Adrenal gland (tissue), 12 donors: ENCODE data around the gene SNPH. TPM values are rescaled to one million over a fixed set of nuclear protein-coding genes. Genes with fewer than 3 reads are reported as not detected.

Experiments used
- DNase-seq, 7 donors: peaks; one replicate each; pipeline ENCODE4 v3.0.0-alpha.2; 2019 to 2020
- H3K27ac ChIP-seq, 5 donors: fragments of 200-600 bp; sonication (generic) in 4 of 5; 1 replicate in 3 of 5; 2 replicates in 2 of 5; pipeline versions ENCODE4 v1.5.1 to v1.8.0; 2016 to 2020; ENCODE audit warnings: mild to moderate bottlenecking in 1 of 5
- H3K27me3 ChIP-seq: fragments of 200-600 bp; 2 replicates; pipeline ENCODE4 v1.8.0; 2021
- H3K36me3 ChIP-seq, 2 donors: fragments of 200-600 bp; replicated peaks in 1 of 2; 1 replicate in 1 of 2; 2 replicates in 1 of 2; pipeline versions ENCODE4 v1.5.1 to v1.8.0; 2018 to 2022
- H3K4me1 ChIP-seq, 2 donors: fragments of 200-600 bp; replicated peaks in 1 of 2; 1 replicate in 1 of 2; 2 replicates in 1 of 2; pipeline versions ENCODE4 v1.5.1 to v1.8.0; 2018 to 2021
- H3K4me3 ChIP-seq, 4 donors: fragments of 200-600 bp; sonication (generic) in 3 of 4; one replicate each; pipeline ENCODE4 v1.5.1; 2016 to 2018
- H3K9me3 ChIP-seq, 3 donors: fragments of 200-600 bp; sonication (generic) in 1 of 3; replicated peaks in 1 of 3; 1 replicate in 2 of 3; 2 replicates in 1 of 3; pipeline versions ENCODE4 v1.5.1 to v1.8.0; 2016 to 2021
- POLR2A ChIP-seq, 2 donors: fragments of 450-650 bp; IDR thresholded peaks; one replicate each; pipeline ENCODE4 v1.6.1; 2017; ENCODE audit warnings: antibody characterized with exemption in 2 of 2, mild to moderate bottlenecking in 2 of 2, moderate library complexity in 1 of 2
- WGBS, 4 donors: extraction: QIAGEN DNeasy Blood & Tissue Kit in 2 of 4; methylation state at CpG; one replicate each; pipeline versions ENCODE4 v1.1.5 to v1.1.7; 2013 to 2017; 5-methylcytosine and 5-hydroxymethylcytosine counted together
- intact Hi-C, 2 donors: fragments of 100-400 bp; cut with DNase I; formaldehyde crosslinking; loops; one replicate each; pipeline versions ENCODE4 v1.14.1 to v1.15.0; 2022 to 2023
- polyA plus RNA-seq, 3 donors: library from polyadenylated mRNA; stranded (reverse); fragments of 200-250 nt in 2 of 3; fragments of 350-450 nt in 1 of 3; fragmentation: Illumina TruSeq in 1 of 3; extraction: RNeasy Lipid Tissue Mini Kit (QIAGEN cat#74804) in 1 of 3; gene quantifications; one replicate each; pipeline ENCODE4 v1.2.3, GENCODE V29; 2013 to 2014
- total RNA-seq, 9 donors: library from RNA; depleted of rRNA in 4 of 9; stranded (reverse); fragments of >200 nt in 4 of 9; fragments of 120-200 nt in 1 of 9; fragmentation: NEBNext Ultra II Directional in 1 of 9; extraction: Animal tissue kit (Norgen Biotek cat#: 25700) in 1 of 9; gene quantifications; one replicate each; pipeline versions ENCODE4 v1.1.0 to v1.2.4, GENCODE V29; 2013 to 2023
- TF ChIP-seq, protein P1 (sequence below), 6 experiments: fragments of 450-650 bp in 4 of 6; fragments of 200-600 bp in 2 of 6; sonication (generic) in 1 of 6; IDR thresholded peaks; 1 replicate in 5 of 6; 2 replicates in 1 of 6; pipeline versions ENCODE4 v1.5.1 to v1.8.0; 2016 to 2021; ENCODE audit warnings: antibody characterized with exemption in 6 of 6, mild to moderate bottlenecking in 2 of 6, moderate library complexity in 1 of 6
- donor health status: healthy with polysubstance abuse.
- donor health status: Bipolar disorder and iron deficiency.
- donor health status: DM: yes; HTN: yes; CAD: no.
- donor health status: DM: no; HTN: no; CAD: no.
- donor health status: DM: no; HTN: no; CAD: no.
- donor health status: DM: yes; HTN: yes; CAD: no.

Gene SNPH
- total and polyA plus RNA-seq, 12 donors: 2.1 to 18.9 (median 5.8) TPM

DNA sequence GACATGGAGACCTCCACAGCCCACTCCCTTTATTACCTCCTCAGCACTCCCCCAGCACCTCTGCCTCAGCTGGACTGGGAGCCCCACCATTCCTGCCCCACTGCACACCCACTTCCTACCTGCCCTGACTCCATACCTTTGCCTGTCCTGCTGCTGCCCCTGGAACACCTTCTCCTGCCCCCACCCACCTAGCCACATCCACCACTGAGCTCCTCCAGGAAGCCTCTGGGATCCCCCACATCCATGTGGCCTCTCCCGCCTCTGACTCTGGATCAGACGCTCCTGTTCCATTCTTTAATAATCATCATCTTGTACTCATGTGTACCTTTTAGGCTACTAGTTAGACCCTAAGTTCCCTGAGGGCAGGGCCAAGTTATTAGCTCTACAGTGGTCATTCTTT lies 65.0 kb downstream of the SNPH start:
- peak in 2 of 7 donors; percentile 11 to 46 for DNase-seq
- H3K4me3 ChIP-seq: no peak overlapping the region
- no peaks in the 10 kb centered on the region for H3K36me3 ChIP-seq
- TF ChIP-seq POLR2A (IDR thresholded peaks at IDR 0.05): no peak
- TF ChIP-seq, protein P1, sequence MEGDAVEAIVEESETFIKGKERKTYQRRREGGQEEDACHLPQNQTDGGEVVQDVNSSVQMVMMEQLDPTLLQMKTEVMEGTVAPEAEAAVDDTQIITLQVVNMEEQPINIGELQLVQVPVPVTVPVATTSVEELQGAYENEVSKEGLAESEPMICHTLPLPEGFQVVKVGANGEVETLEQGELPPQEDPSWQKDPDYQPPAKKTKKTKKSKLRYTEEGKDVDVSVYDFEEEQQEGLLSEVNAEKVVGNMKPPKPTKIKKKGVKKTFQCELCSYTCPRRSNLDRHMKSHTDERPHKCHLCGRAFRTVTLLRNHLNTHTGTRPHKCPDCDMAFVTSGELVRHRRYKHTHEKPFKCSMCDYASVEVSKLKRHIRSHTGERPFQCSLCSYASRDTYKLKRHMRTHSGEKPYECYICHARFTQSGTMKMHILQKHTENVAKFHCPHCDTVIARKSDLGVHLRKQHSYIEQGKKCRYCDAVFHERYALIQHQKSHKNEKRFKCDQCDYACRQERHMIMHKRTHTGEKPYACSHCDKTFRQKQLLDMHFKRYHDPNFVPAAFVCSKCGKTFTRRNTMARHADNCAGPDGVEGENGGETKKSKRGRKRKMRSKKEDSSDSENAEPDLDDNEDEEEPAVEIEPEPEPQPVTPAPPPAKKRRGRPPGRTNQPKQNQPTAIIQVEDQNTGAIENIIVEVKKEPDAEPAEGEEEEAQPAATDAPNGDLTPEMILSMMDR (IDR thresholded peaks at IDR 0.05): no peak
- H3K4me1 ChIP-seq: peaks cover 21 to 53% of the 10 kb centered on the region in 2 donors
- H3K27ac ChIP-seq: peak overlapping the region in 3 of 5 donors; percentile 99 to 100 (median 100)
- no peaks in the 10 kb centered on the region for H3K9me3 ChIP-seq
- WGBS, 4 donors: 95 to 97% (median 96%) methylated on average over 2 of the region's 2 CpGs
- intact Hi-C loops: no loop called here
- no peaks in the 10 kb centered on the region for H3K27me3 ChIP-seq

DNA sequence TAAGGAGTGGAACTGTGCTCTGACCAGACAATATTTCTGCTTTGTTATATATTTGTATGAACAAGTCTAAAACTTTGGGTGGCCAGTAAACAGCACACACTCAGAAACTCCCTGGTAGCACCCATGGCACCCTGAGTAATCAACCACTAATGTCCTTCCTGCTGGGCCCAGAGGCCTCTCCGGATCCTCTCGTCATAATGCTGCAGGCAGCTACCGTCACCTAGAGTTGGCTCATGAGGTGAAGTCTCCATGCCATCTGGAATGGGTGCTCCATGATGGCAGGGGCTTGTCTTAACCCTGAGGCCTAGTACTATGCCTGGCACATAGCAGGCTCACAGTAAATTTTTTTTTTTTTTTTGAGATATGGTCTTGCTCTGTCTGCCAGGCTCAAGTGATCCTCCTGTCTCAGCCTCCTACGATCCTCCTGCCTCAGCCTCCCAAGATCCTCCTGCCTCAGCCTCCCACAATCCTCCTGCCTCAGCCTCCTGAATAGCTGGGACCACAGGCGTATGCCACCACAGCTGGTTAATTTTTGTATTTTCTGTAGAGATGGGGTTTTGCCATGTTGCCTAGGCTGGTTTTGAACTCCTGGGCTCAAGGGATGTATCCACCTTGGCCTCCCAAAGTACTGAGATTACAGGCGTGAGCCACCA lies 65.8 kb downstream of the SNPH start:
- Histone ChIP-seq H3K4me1 (peaks cover 13 to 52% of the 10 kb centered on the region in 2 donors), H3K27ac (peak overlapping the region in 1 of 5 donors; percentile 100), H3K9me3 (no peaks in the 10 kb centered on the region), H3K4me3 (no peak overlapping the region), H3K27me3 (no peaks in the 10 kb centered on the region), H3K36me3 (no peaks in the 10 kb centered on the region)
- intact Hi-C loops: no loop called here
- 94 to 97% (median 96%) methylated on average over 5 to 6 of the region's 6 CpGs for WGBS, 4 donors
- DNase-seq: peak in 2 of 7 donors; percentile 8 to 45
- TF ChIP-seq, protein P1 (IDR thresholded peaks at IDR 0.05): no peak
- TF ChIP-seq POLR2A (IDR thresholded peaks at IDR 0.05): no peak

GRCh38 chr20:1332749-1333300 lies 66.7 kb downstream of the SNPH start:
- H3K4me3 ChIP-seq: no peak overlapping the region
- H3K27ac ChIP-seq: no peak overlapping the region
- no peak for TF ChIP-seq POLR2A (IDR thresholded peaks at IDR 0.05)
- TF ChIP-seq, protein P1 (IDR thresholded peaks at IDR 0.05): no peak
- peaks cover 7 to 47% of the 10 kb centered on the region in 2 donors for H3K4me1 ChIP-seq
- 79 to 96% (median 87%) methylated on average over 2 of the region's 2 CpGs for WGBS, 4 donors
- H3K36me3 ChIP-seq: no peaks in the 10 kb centered on the region
- no peaks in the 10 kb centered on the region for H3K9me3 ChIP-seq
- no peaks in the 10 kb centered on the region for H3K27me3 ChIP-seq
- DNase-seq: peak in 2 of 7 donors; percentile 6 to 46
- intact Hi-C loops: no loop called here

DNA sequence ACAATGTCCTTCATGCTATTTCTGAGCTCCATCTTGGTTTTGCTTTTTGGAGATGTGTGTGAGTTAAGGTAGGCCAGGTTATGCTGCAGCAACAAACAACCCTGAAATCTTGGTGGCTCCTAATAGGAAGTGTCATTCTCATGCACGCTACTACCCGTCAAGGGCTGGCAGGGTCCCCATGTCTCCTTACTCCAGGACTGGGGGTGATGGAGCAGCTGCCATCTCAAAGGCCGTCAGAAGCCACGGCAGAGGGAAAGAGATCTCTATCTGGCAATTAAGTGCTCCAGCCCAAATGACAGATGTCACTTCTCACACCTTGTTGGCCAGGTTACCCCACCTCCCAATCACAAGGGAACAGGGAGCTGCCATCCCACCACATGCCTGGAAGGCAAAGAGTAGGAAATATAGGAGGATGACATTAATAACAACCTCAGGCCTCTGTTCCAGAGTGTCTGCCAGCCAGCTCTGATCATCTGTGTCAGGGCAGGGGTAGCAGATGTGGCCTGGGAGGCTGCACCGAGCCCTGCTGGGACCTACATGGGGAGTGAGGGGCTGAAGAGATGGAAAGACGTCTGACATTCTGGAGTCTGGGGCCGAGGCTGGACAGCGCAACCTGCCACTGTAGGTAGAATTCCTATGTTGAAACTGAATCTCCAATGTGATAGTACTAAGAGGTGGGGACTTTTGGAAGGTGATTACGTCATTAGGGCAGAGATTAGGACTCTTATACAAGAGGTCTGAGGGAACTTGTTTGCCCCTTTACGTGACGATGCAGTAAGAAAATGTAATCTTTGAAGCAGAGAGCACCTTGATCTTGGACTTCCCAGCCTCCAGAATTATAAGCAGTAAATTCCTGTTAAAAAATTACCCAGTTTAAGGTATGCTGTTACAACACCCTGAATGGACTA lies 67.6 kb downstream of the SNPH start:
- Histone ChIP-seq H3K36me3 (no peaks in the 10 kb centered on the region), H3K4me1 (peaks cover 4 to 38% of the 10 kb centered on the region in 2 donors), H3K27me3 (no peaks in the 10 kb centered on the region), H3K4me3 (no peak overlapping the region), H3K27ac (no peak overlapping the region), H3K9me3 (no peaks in the 10 kb centered on the region)
- 90 to 94% (median 94%) methylated on average over 10 to 11 of the region's 11 CpGs for WGBS, 4 donors
- intact Hi-C loops: no loop called here
- peak in 2 of 7 donors; percentile 1 to 44 for DNase-seq
- TF ChIP-seq, protein P1 (IDR thresholded peaks at IDR 0.05): no peak
- TF ChIP-seq POLR2A (IDR thresholded peaks at IDR 0.05): no peak
